ELR (cell line): ENCODE results near the gene ZBTB18.
"Not testable (repeated sequence)": the region's sequence is repeated elsewhere in the genome, so short reads cannot be mapped to it uniquely, and the experiment has no call there.

Source experiments
- DNase-seq: peaks from one replicate; pipeline ENCODE4 v3.0.0-alpha.2; 2015; ENCODE audit warnings: low read depth

The ZBTB18 gene

GRCh38 chr1:244042293-244042692 lies 8.8 kb upstream of the ZBTB18 start:
- DNase-seq: no peak

DNA sequence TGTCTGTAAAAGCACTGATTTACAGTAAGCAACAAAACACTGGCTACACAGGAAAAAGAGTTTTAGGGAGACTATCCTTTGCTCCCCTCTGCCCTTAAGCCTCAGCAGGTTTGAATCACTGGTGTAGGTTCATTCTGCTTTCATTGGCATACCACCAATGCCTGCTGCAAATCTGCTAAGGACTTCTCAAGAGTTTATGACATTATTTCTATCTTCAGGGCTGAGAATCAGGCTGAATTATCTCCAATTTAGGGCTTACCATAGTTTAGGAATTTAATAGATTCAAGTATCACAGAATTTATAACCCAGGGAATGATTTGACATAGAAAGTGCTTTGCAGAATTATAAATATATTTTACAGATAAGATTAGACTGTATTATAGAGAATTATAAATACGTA lies 6.7 kb upstream of the ZBTB18 start:
- DNase-seq: no peak

- DNase-seq: not testable (repeated sequence)
These were observed 4.8 kb upstream of the ZBTB18 start for GRCh38 chr1:244046254-244046653.

GRCh38 chr1:244046907-244047611 lies 4.0 kb upstream of the ZBTB18 start:
- peak; percentile 52 for DNase-seq

DNA sequence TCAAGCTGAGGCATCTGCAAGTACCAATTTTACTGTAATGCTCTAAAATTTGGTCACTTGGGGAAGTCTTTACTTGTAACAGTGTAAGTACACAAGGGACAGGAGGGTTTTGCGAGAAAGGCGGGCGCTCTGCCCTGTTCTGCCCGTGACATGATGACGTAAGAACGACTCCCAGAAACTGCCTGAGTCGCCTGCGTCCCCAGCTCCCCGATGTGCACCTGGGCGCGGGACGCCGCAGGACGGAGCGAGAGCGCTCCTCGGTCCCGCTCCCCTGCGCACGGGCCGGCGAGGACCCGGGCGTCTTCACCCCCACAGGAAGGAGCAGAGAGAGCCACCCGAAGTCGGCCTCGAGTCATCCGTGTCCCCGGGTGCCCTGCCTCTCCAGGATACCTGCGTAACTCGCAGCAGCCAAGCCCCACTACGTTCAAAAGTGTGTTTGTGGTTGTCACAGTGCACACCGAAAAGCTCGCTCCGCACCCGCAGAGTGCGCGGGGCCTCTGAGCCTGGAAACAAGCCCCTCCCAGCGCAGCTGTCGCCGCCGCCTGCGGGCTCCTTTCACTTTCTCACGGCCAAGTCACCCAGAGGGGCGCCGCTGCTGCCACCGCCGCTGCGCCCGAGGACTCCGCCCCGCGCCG lies 3.3 kb upstream of the ZBTB18 start:
- DNase-seq: peak; percentile 58

GRCh38 chr1:244048256-244049161 lies 2.6 kb upstream of the ZBTB18 start:
- peak; percentile 98 for DNase-seq

GRCh38 chr1:244049162-244050013 lies 1.7 kb upstream of the ZBTB18 start:
- DNase-seq: peak; percentile 57

DNA sequence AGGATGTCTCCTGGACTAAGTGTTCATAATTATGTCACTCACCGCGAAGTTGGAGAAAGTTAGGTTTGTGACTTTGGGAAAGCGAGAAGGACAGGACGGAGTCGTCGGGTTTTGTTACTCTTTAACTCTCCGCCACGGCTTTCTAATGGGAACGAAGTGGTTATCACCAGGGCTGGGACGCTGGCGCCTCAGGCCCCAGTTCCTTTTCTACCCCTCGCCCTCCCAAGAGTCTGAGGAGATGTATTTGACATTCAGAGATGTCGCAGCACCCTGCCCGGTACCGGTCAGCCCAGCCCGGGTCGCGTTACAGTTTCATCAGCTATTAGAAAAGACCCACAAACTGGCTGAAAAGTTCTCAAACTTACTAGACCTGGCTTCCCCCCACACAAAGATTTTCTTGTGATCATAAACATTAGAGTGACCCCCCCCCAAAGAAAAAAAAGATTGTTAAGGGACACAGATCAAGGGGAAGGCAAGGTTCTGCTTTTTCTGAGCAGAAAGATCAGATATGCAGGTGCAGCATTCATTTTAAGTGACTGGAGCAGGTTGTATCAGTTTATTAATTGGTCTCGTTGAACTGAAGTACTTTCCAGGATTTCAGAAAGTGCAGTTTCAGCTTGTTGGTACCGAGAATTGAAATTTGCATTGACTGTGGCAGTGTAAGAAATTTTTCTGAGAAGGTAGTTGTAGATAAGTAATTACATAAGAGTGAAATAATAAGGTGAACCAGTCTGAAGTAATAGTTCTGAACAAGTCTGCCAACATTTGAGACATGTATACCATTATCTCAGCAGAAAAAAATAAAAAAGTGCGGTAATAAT lies 859 bp upstream of the ZBTB18 start:
- no peak for DNase-seq

DNA sequence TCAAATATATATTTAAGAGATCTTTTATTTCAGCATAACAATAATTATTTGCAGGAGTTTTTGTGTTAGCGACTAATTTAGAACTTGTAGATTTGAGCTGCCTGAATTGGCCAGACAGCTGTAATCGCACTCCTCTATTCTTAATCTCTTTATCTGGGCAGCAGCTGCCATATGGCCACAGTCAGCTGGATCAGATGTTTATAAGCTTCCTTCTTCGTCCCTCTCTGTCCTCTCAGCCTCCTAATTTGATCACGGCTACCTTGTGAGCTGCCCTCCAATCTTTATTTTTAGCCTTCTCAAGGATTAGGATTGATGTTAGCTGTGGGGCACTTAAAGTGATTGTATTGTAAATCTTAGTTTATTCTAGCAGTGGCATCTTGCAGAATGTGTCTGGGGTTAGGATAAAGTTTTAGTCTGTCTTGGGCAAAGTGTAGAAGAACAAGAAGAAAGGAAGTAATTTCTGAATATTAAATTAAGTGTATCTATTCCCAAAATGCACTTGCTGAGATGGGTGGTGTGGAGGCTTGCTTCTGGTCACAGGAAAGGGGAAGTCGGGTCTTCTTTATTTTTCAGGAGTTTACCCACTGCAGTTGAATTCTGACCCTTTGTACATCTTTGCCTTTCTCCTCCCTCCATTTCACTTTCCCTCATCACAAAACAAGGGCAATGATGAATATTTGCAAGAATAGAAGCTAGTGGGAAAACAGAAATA lies 1.1 kb downstream of the ZBTB18 start:
- DNase-seq: no peak

GRCh38 chr1:244052728-244053312 lies 1.7 kb downstream of the ZBTB18 start:
- DNase-seq: no peak

- DNase-seq: no peak
These were observed 2.7 kb downstream of the ZBTB18 start for GRCh38 chr1:244053831-244054230.

DNA sequence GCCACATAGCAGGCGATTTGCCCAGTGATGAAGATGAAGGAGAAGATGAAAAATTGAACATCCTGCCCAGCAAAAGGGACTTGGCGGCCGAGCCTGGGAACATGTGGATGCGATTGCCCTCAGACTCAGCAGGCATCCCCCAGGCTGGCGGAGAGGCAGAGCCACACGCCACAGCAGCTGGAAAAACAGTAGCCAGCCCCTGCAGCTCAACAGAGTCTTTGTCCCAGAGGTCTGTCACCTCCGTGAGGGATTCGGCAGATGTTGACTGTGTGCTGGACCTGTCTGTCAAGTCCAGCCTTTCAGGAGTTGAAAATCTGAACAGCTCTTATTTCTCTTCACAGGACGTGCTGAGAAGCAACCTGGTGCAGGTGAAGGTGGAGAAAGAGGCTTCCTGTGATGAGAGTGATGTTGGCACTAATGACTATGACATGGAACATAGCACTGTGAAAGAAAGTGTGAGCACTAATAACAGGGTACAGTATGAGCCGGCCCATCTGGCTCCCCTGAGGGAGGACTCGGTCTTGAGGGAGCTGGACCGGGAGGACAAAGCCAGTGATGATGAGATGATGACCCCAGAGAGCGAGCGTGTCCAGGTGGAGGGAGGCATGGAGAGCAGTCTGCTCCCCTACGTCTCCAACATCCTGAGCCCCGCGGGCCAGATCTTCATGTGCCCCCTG lies 3.3 kb downstream of the ZBTB18 start:
- DNase-seq: no peak

GRCh38 chr1:244054924-244055263 lies 3.8 kb downstream of the ZBTB18 start:
- no peak for DNase-seq

GRCh38 chr1:244056577-244056976 lies 5.5 kb downstream of the ZBTB18 start:
- no peak for DNase-seq

DNA sequence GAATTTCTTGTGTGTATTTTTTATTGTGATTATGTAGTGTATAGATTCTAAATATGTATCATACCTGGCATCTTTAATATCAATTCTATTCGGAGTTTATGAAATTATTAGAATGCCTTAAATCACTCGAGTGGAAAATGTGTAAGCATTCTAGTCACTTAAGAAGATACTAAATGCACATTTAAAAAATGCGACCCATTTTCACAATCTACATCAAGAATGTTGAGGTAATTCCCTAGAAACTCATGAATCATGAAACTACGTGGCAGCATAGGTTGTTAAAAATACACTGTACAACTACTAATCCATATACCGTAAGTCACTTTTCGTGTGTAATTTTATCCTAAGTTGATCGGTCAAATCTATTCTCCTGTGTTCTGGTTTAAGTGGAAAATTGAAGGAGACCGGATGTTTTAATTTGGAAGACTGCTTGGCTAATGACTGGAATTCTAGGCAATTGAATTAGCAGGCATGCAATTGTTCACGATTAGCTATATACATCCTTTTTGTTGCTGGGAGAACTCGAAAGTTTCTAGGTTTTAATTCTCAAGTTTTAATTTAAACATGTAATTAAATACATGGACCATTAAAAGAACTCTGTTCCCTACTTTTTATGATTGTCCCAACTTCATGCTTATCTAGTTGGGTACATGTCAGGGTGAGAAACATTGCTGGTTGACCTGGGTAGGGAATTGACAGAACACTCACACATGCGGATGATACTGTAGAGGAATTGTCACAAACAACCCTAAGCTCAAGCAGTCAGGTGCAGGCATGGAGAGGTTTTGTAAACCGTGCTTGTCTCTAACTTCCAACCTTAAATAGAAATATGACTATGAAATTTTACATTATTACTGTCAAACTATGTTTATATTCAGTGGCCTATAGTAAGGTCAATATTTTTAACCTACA lies 6.6 kb downstream of the ZBTB18 start:
- DNase-seq: no peak

- no peak for DNase-seq
These were observed 9.0 kb downstream of the ZBTB18 start for GRCh38 chr1:244060117-244060516.

DNA sequence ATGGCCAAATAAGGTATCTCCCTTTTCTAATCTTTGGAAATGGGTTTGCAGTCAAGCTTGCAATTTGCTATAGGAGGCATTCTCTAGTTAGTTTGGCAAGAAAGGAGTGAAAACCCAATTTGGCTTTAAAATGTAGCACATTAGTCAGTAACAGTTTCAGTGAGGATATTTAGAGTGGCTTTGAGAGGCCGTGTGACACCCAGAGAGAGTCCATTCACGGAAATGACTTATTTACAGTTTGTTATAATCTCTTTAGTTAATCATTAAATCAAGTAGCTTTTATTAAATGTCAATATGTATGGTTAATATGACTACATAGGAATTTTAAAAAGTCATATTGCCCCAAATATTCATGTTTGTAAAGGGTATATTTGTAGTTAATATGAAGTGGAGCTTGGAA lies 9.6 kb downstream of the ZBTB18 start:
- no peak for DNase-seq

DNA sequence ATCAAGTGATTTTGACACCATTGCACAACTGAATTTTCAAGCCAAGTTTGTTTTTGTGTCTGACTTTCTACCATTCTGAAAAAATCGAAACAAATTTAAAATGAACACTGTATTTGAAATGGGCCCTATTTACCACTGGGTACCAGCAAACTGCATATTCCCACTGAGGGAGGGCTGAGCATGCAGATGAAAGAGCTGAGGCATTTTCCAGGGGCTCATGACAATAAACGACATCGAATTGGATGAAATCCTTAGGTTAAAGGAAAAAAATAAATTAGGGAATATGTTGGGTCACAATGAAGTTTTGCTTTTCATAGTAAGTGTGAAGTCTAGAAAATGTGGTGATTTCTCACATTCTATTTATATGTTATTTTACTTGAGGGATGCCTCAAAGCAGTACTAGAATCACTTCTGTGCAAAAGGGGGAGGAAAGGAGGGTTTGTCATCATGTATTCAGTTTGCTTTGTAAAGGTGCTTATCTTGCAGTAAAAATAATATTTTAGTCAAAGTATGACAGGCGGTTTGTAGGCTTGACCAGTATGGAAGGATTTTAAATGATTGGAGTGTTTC lies 11.2 kb downstream of the ZBTB18 start:
- no peak for DNase-seq
